Fibroblast of mammary gland (primary cell): ENCODE results near the gene TPCN2.

Source experiments
- DNase-seq: peaks from one replicate; pipeline ENCODE4 v3.0.0-alpha.2; 2010; ENCODE audit warnings: low read depth
- H3K4me3 ChIP-seq: 2 replicates; pipeline ENCODE4 v1.5.1; 2011; ENCODE audit warnings: low read depth, mild to moderate bottlenecking, low read length, moderate library complexity; ENCODE audit not compliant: control insufficient read depth
- TF ChIP-seq, protein P1 (sequence below): conservative IDR thresholded peaks from 2 replicates; pipeline ENCODE4 v1.5.1; 2011; ENCODE audit warnings: low read depth, low read length, inconsistent platforms; ENCODE audit not compliant: control insufficient read depth, insufficient read depth

The TPCN2 gene

DNA sequence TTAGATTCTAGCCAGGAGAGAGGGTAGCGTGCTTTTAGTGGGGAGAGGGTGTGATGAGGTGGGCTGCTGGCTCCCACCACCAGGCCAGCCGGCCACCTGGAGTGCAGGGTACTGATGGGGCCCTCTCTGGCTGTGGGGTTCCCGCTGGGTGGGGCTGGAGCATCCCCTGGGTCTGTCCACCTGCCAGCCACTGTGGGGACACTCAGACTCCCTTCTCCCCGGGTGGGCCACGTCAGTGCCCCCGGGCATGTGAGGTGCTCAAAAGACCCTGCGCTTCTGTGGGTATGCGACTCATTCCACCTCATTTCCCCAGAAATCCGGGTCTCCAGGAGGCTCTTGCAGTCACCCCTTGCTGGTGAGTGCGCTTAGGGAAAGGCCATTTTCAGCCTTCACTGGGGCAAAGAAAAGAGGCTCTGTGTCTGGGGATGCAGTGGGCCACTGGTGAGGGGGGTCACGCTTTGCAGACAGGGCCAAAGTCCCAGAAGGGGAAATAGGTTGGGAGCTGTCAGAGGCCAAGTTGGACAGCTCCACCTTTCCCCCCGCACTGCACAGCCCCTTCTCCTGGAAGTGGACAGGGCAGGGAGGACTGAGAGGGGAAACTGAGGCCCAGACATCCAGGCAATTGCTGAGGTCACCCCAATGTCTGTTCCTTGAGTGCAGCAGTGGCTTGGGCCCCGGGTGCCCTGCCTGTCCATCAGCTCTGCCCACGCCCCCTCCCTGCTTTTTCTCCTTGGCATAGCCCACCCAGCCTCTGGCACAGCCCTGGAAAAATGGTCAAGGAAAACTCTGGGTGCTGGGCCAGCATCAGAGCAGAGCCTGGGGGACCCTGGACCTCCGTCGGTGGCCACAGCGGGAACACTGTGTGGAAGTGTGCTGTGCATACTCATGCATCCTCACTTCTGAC, 53.3 kb downstream of the TPCN2 start:
- no peak for DNase-seq
- TF ChIP-seq, protein P1, sequence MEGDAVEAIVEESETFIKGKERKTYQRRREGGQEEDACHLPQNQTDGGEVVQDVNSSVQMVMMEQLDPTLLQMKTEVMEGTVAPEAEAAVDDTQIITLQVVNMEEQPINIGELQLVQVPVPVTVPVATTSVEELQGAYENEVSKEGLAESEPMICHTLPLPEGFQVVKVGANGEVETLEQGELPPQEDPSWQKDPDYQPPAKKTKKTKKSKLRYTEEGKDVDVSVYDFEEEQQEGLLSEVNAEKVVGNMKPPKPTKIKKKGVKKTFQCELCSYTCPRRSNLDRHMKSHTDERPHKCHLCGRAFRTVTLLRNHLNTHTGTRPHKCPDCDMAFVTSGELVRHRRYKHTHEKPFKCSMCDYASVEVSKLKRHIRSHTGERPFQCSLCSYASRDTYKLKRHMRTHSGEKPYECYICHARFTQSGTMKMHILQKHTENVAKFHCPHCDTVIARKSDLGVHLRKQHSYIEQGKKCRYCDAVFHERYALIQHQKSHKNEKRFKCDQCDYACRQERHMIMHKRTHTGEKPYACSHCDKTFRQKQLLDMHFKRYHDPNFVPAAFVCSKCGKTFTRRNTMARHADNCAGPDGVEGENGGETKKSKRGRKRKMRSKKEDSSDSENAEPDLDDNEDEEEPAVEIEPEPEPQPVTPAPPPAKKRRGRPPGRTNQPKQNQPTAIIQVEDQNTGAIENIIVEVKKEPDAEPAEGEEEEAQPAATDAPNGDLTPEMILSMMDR, result no peak
- H3K4me3 ChIP-seq, result no peak overlapping the region

DNA sequence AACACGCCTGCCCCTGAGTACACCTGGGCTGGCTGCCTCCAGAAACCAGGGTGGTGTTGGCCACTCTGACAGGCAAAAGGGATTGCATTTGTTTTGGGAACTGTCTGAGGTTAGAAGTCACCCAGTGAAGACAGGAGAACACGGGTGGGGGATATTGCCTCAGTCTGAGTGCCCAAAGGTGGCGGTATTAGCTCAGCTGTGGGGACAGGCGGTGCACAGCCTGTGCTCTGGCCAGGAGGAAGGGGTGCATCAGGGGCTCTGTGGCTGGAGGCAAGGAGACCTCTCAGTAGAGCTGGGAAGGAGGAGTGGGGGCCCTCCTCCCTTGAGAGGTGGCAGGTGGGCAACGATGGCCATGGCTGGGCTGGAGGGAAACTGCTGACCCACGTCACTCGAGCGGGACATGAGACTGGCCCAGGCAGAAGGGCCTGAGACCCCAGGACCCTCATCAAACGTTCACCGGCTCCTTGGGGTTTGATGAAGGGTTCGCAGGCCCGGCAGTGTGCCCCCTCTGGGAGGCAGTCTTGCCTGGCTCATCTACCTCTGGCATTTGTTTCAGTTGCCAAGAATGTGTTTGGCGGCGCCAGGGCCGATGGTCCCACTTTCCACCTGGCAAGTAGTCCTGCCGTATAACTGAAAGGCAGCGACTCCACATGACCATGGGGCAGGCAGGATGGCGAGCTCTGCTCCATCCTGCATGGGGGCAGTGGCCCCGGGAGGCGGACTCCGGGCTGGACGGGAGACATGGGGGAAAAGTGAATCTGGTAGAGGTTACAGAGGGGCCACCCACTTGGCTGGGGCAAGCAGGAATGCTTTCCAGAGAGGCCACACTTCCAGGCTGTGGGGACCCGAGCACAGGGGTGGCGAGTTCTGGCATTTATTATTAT, 54.2 kb downstream of the TPCN2 start:
- H3K4me3 ChIP-seq, result no peak overlapping the region
- TF ChIP-seq, protein P1, result peak; percentile 15
- DNase-seq, result peak; percentile 10

DNA sequence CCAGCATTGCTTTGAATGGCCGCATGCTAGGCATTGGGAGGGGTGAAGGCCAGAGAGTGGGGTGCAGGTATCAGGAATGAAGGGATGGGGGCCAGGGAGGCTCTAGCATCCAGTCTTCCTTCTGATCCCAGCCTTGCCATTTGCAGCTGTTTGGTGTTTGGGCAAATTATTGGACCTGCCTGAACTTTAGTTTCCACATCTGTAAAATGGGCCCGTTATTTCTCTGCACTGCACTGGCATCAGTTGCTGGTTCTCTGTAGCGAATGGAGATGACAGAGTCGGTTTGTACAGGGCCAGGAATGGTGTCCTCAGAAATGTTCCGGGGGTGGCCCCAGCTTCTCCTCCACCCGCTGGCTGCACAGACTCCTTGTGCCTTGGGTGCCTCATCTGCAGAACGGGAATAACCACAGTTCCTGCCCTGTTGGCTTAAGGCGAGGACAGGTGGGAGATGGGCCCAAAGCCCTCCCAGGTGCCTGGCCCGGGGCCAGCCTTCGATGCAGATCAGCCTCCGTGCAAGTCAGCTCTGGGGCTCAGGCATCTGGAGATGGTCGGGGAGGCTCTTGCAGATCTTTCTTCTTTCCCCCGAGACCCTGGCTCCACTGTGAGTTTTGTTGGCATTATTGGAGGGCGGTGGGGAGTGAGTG, 55.6 kb downstream of the TPCN2 start:
- TF ChIP-seq, protein P1, result no peak
- H3K4me3 ChIP-seq, result no peak overlapping the region
- DNase-seq, result no peak

DNA sequence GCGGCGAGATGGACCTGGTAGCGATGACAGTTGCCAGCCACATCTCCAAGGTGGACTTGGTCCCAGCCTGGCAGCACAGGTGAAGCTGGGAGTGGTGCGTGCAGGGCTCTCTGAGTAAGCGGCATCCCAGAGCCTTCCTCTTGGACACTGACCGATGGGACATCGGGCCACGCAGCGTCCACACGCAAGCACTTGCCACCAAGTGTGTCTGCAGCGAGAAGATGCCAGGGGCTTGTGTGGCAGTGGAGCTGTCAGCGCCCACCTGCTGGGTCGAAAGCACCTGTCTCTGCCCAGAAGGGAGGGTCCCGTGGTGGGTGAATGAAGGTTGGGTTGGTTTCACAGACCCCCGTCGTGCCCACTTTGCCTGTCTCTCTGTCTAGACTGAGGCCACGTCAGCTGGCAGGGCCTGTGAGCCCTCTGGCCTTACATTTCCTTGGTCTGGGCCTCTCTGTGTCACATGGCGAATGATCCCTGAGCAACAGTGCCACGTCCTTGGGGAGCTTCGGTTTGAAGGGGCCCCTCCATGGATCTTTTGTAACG, 56.2 kb downstream of the TPCN2 start:
- TF ChIP-seq, protein P1, result no peak

DNA sequence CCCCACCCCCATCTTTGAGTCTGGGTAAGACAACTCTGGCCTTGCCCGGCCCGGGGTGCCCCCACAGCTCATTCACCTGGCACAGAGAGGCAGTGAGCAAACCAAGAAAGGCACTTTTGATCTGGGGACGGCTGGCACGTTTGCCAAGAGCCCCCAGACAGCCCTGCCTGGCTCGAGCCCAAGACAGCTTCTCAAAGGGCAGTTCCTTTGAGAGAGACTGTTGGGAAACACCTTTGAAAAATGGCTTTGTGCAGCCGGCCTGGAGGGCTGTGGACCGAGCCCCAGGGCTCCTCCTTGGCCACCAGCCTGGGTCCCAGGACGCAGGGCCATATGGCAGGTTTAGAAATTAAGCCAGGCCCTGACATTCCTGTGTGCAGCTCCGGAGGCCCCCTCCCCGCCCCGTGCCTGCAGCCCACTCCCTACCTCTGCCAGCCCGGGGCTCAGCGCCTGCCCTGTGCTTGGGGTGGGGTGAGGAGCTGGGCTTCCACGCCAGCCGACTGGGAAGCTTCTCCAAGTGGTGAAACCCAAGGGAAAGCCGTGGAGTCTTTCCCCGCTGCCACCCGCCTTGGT, 56.8 kb downstream of the TPCN2 start:
- DNase-seq, result no peak
- TF ChIP-seq, protein P1, result no peak
- no peak overlapping the region for H3K4me3 ChIP-seq

More for the DNA sequence above, 56.2 kb downstream of the TPCN2 start:
- no peak overlapping the region for H3K4me3 ChIP-seq
- no peak for DNase-seq
